ENCODE results near the gene NIPSNAP2. TPM values are rescaled to one million over a fixed set of nuclear protein-coding genes. Genes with fewer than 3 reads are reported as not detected.
"Not testable (repeated sequence)": the region's sequence is repeated elsewhere in the genome, so short reads cannot be mapped to it uniquely, and the experiment has no call there.

NIPSNAP2 gene
- total RNA-seq, 4 donors from 2014 or later: 51.8 to 80.6 (median 69.9) TPM

DNA sequence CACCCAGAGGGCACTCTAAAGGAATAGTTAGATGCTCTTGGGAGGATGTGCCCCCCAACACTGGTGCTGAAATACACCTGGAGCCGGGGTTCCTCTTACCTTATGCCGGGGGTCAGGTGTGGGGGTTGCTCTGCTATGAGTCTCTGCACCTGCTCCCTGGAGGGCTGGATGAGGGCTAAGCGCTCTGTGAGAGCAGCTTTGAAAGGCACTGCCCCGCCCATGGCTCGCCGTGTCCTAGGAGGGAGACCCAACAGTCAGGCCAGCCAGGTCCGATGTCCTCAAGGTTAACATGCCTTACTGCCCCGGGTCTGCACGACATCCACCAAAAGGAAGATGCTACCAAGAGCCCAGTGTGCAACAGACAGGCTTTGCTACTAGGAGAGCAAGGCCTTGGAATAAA lies 55.1 kb downstream of the NIPSNAP2 start:
- intact Hi-C loops (cut with DNase I; ENCODE audit: low total_unique reads): no loop called here
- no peak overlapping the region for H3K4me3 ChIP-seq
- no peak overlapping the region for H3K27ac ChIP-seq
- no peaks in the 10 kb centered on the region for H3K4me1 ChIP-seq
- DNase-seq: no peak
- TF ChIP-seq, protein P1, sequence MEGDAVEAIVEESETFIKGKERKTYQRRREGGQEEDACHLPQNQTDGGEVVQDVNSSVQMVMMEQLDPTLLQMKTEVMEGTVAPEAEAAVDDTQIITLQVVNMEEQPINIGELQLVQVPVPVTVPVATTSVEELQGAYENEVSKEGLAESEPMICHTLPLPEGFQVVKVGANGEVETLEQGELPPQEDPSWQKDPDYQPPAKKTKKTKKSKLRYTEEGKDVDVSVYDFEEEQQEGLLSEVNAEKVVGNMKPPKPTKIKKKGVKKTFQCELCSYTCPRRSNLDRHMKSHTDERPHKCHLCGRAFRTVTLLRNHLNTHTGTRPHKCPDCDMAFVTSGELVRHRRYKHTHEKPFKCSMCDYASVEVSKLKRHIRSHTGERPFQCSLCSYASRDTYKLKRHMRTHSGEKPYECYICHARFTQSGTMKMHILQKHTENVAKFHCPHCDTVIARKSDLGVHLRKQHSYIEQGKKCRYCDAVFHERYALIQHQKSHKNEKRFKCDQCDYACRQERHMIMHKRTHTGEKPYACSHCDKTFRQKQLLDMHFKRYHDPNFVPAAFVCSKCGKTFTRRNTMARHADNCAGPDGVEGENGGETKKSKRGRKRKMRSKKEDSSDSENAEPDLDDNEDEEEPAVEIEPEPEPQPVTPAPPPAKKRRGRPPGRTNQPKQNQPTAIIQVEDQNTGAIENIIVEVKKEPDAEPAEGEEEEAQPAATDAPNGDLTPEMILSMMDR (IDR thresholded peaks at IDR 0.05): no peak
- no peak for TF ChIP-seq POLR2A (IDR thresholded peaks at IDR 0.05)
- H3K9me3 ChIP-seq: no peaks in the 10 kb centered on the region
- no peaks in the 10 kb centered on the region for H3K36me3 ChIP-seq
- no peaks in the 10 kb centered on the region for H3K27me3 ChIP-seq

DNA sequence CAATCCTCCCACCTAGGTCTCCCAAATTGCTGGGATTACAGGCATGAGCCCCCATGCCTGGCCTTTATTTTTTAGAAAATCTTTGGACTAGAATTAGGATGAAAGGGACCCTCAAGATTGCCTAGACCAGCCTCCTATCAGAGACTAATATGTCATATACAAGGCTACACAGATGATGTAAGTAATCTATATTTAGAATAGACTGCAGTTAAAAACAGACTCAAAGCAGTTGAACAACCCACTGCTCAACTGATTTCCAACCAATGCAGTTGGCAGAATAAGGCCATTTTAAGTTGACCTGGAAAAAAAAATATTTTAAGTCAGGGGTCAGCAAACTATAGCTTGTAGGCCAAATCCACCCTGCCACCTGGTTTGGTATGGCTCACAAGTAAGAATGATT lies 59.1 kb downstream of the NIPSNAP2 start:
- Histone ChIP-seq H3K27ac (no peak overlapping the region), H3K36me3 (no peaks in the 10 kb centered on the region), H3K9me3 (no peaks in the 10 kb centered on the region), H3K27me3 (no peaks in the 10 kb centered on the region), H3K4me1 (no peaks in the 10 kb centered on the region), H3K4me3 (no peak overlapping the region)
- intact Hi-C loops (cut with DNase I; ENCODE audit: low total_unique reads): no loop called here
- DNase-seq: no peak
- TF ChIP-seq, protein P1 (IDR thresholded peaks at IDR 0.05): no peak
- no peak for TF ChIP-seq POLR2A (IDR thresholded peaks at IDR 0.05)

DNA sequence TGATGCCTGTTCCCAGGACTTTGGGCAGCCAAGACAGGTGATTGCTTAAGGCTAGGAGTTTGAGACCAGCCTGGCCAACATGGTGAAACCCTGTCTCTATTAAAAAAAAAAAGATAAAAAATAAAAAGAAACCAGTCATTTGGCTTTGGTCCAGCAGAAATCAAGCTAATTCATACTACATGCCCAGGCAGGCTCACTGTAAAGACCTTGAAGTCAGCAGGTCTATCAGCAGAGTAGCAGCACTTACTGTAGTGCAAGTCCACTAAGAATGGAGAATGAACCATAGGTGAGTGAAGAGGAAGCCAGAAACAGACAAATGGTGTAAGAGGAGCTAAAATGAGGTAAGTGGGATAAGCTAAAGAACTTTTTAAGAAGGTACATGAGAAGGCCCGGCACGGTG lies 62.2 kb downstream of the NIPSNAP2 start:
- H3K27ac ChIP-seq: no peak overlapping the region
- H3K4me3 ChIP-seq: no peak overlapping the region
- H3K9me3 ChIP-seq: no peaks in the 10 kb centered on the region
- H3K4me1 ChIP-seq: no peaks in the 10 kb centered on the region
- TF ChIP-seq, protein P1 (IDR thresholded peaks at IDR 0.05): no peak
- TF ChIP-seq POLR2A (IDR thresholded peaks at IDR 0.05): no peak
- intact Hi-C loops (cut with DNase I; ENCODE audit: low total_unique reads): no loop called here
- H3K27me3 ChIP-seq: no peaks in the 10 kb centered on the region
- DNase-seq: no peak
- H3K36me3 ChIP-seq: no peaks in the 10 kb centered on the region

DNA sequence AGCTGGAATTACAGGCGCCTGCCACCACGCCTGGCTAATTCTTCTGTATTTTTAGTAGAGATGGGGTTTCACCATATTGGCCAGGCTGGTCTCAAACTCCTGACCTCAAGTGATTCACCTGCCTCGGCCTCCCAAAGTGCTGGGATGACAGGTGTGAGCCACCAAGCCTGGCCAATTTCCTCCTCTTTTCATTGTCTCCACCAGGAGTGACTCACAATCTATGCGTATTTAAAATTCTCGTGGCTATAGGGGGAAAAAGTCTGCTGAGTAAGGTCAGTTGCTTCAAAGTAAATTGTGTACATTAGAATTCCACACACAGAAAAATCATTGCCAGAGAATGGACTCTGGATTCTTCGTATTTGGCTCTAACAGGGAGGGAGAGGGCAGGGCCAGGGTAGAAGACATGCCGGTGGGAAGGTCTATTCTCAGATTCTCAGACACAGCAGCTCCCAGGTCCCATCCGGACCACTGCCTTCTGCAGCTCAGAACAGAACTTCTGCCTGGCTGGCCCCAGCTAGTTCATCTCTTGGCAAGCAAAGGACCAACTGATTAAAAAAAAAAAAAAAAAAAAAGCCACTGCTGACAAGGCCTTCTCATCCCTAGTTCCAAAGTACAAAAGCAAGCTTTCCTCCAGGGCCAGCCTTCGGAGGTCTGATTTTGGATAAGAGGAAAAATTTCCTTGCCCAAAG lies 64.7 kb downstream of the NIPSNAP2 start:
- Histone ChIP-seq H3K27ac (no peak overlapping the region), H3K27me3 (no peaks in the 10 kb centered on the region), H3K36me3 (no peaks in the 10 kb centered on the region), H3K4me3 (no peak overlapping the region), H3K9me3 (no peaks in the 10 kb centered on the region), H3K4me1 (no peaks in the 10 kb centered on the region)
- intact Hi-C loops (cut with DNase I; ENCODE audit: low total_unique reads): no loop called here
- TF ChIP-seq, protein P1 (IDR thresholded peaks at IDR 0.05): no peak
- TF ChIP-seq POLR2A (IDR thresholded peaks at IDR 0.05): no peak
- DNase-seq: no peak

DNA sequence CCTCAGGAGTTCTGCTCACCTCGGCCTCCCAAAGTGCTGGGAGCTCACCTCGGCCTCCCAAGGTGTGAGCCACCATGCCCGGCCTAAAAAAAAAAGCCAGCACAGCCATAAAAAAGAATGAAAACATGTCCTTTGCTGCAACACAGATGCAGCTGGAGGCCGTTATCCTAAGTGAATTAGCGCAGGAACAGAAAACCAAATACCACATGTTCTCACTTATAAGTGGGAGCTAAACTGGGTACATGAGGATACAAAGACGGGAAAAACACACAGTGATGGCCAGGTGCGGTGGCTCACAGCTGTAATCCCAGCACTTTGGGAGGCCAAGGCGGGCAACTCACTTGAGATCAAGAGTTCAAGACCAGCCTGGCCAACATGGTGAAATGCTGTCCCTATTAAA lies 66.0 kb downstream of the NIPSNAP2 start:
- TF ChIP-seq POLR2A (IDR thresholded peaks at IDR 0.05): no peak
- TF ChIP-seq, protein P1 (IDR thresholded peaks at IDR 0.05): no peak

DNA sequence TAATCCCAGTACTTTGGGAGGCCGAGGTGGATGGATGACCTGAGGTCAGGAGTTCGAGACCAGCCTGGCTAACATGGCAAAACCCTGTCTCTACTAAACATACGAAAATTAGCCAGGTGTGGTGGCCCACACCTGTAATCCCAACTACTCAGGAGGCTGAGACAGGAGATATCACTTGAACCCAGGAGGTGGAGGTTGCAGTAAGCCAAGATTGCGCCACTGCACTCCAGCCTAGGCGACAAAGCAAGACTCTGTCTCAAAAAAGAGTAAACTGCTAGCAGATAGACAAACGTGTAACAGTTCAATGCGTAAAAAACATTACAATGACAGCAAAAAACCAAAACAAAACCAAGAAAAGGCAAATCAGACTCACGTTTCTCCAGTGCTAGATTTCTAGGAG lies 67.2 kb downstream of the NIPSNAP2 start:
- DNase-seq; H3K9me3 ChIP-seq; H3K36me3 ChIP-seq; intact Hi-C loops (cut with DNase I; ENCODE audit: low total_unique reads); H3K4me3 ChIP-seq; H3K27ac ChIP-seq; H3K27me3 ChIP-seq; H3K4me1 ChIP-seq: not testable (repeated sequence)

More for the DNA sequence above, 66.0 kb downstream of the NIPSNAP2 start:
- H3K9me3 ChIP-seq: no peaks in the 10 kb centered on the region
- intact Hi-C loops (cut with DNase I; ENCODE audit: low total_unique reads): no loop called here
- H3K4me1 ChIP-seq: no peaks in the 10 kb centered on the region
- no peaks in the 10 kb centered on the region for H3K27me3 ChIP-seq
- no peak overlapping the region for H3K4me3 ChIP-seq
- DNase-seq: no peak
- no peaks in the 10 kb centered on the region for H3K36me3 ChIP-seq
- H3K27ac ChIP-seq: no peak overlapping the region

DNA sequence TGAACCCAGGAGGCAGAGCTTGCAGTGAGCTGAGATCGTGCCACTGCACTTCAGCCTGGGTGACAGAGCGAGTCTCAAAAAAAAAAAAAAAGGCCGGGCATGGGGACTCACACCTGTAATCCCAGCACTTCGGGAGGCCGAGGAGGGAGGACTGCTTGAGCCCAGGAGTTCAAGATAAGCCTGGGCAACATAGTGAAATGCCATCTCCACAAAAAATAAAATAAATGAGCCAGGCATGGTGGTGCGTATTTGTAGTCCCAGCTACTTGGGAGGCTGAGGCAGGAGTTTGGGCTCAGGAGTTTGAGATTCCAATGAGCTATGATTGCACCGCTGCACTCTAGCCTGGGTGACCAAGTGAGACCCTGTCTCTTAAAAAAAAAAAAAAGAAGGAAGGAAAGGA lies 68.2 kb downstream of the NIPSNAP2 start:
- intact Hi-C loops (cut with DNase I; ENCODE audit: low total_unique reads); H3K36me3 ChIP-seq; H3K27me3 ChIP-seq; H3K9me3 ChIP-seq; H3K4me1 ChIP-seq; H3K27ac ChIP-seq; DNase-seq; H3K4me3 ChIP-seq: not testable (repeated sequence)
